GM23338 (cell line): ENCODE data around the gene RAB11FIP3. TPM values are rescaled to one million over a fixed set of nuclear protein-coding genes. Genes with fewer than 3 reads are reported as not detected.

Source experiments
- ATAC-seq: fragments of 200-7000 bp; cut with Tn5 transposase; 3 replicates; pipeline ENCODE4 v1.9.1; 2020
- DNase-seq: peaks from one replicate; pipeline ENCODE4 v3.0.0-alpha.2; 2015; ENCODE audit warnings: low spot score
- H2AFZ ChIP-seq: fragments of 200-600 bp; sonication (generic); 2 replicates; pipeline ENCODE4 v1.8.0; 2016; ENCODE audit warnings: antibody characterized with exemption, mild to moderate bottlenecking, moderate library complexity
- H3F3A ChIP-seq: fragments of 200-600 bp; sonication (generic); replicated peaks from 2 replicates; pipeline ENCODE4 v1.8.0; 2017; ENCODE audit warnings: antibody characterized with exemption, mixed run types, low read depth
- H3K27ac ChIP-seq: fragments of 200-600 bp; sonication (generic); 2 replicates; pipeline ENCODE4 v1.6.1; 2016; ENCODE audit warnings: low read depth
- H3K27me3 ChIP-seq: fragments of 200-600 bp; sonication (generic); 2 replicates; pipeline ENCODE4 v1.8.0; 2016; ENCODE audit warnings: mild to moderate bottlenecking, mixed run types, moderate library complexity; ENCODE audit not compliant: insufficient read depth
- H3K36me3 ChIP-seq: fragments of 200-600 bp; sonication (generic); 2 replicates; pipeline ENCODE4 v1.8.0; 2016; ENCODE audit warnings: mild to moderate bottlenecking; ENCODE audit not compliant: insufficient read depth
- H3K4me1 ChIP-seq: fragments of 200-600 bp; sonication (generic); 2 replicates; pipeline ENCODE4 v1.8.0; 2016; ENCODE audit warnings: mild to moderate bottlenecking, moderate library complexity; ENCODE audit not compliant: insufficient read depth
- H3K4me2 ChIP-seq: fragments of 200-600 bp; sonication (generic); 2 replicates; pipeline ENCODE4 v1.7.1; 2017; ENCODE audit warnings: mixed run types
- H3K4me3 ChIP-seq: fragments of 200-600 bp; sonication (generic); 2 replicates; pipeline ENCODE4 v1.6.1; 2016; ENCODE audit warnings: mixed run types
- H3K79me2 ChIP-seq: fragments of 200-600 bp; sonication (generic); replicated peaks from 2 replicates; pipeline ENCODE4 v1.8.0; 2017; ENCODE audit warnings: mild to moderate bottlenecking; ENCODE audit not compliant: insufficient read depth
- H3K9me2 ChIP-seq: fragments of 200-600 bp; sonication (generic); 2 replicates; pipeline ENCODE4 v1.8.0; 2017; ENCODE audit not compliant: insufficient read depth
- H4K20me1 ChIP-seq: fragments of 200-600 bp; sonication (generic); replicated peaks from 2 replicates; pipeline ENCODE4 v1.8.0; 2017; ENCODE audit warnings: mild to moderate bottlenecking; ENCODE audit not compliant: insufficient read depth
- H3K27ac Mint-ChIP-seq: 2 replicates; pipeline ENCODE4 v1.8.0; 2020; ENCODE audit warnings: inconsistent platforms, mild to moderate bottlenecking, moderate library complexity, mixed read lengths
- H3K27me3 Mint-ChIP-seq: 3 replicates; pipeline ENCODE4 v1.8.0; 2022; ENCODE audit warnings: low read depth, mild to moderate bottlenecking, moderate library complexity, mixed read lengths, inconsistent platforms; ENCODE audit not compliant: insufficient read depth, poor library complexity
- H3K36me3 Mint-ChIP-seq: 3 replicates; pipeline ENCODE4 v1.8.0; 2021; ENCODE audit warnings: low read depth, mild to moderate bottlenecking, inconsistent platforms, moderate library complexity, mixed read lengths
- H3K4me1 Mint-ChIP-seq: 3 replicates; pipeline ENCODE4 v1.8.0; 2020; ENCODE audit warnings: mild to moderate bottlenecking, inconsistent platforms, mixed read lengths
- H3K4me3 Mint-ChIP-seq: 3 replicates; pipeline ENCODE4 v1.8.0; 2021; ENCODE audit warnings: moderate library complexity, mild to moderate bottlenecking, inconsistent platforms, mixed read lengths
- H3K9me3 Mint-ChIP-seq: 3 replicates; pipeline ENCODE4 v1.8.0; 2020; ENCODE audit warnings: moderate library complexity, mild to moderate bottlenecking, inconsistent platforms, mixed read lengths
- CREB1 ChIP-seq: fragments of 250-450 bp; sonication (Bioruptor Pico); IDR thresholded peaks from 2 replicates; pipeline ENCODE4 v1.5.0; 2020; ENCODE audit warnings: low read depth, mild to moderate bottlenecking, moderate library complexity
- EZH2 ChIP-seq: fragments of 200-600 bp; sonication (generic); IDR thresholded peaks from one replicate; pipeline ENCODE4 v1.8.0; 2017; ENCODE audit warnings: antibody characterized with exemption, mild to moderate bottlenecking, low read depth; ENCODE audit not compliant: unreplicated experiment
- EZH2phosphoT487 ChIP-seq: fragments of 200-600 bp; sonication (generic); IDR thresholded peaks from one replicate; pipeline ENCODE4 v1.8.1; 2018; ENCODE audit warnings: antibody characterized with exemption; ENCODE audit not compliant: unreplicated experiment
- JUNB ChIP-seq: IDR thresholded peaks from one replicate; pipeline ENCODE4 v1.6.1; 2016; ENCODE audit warnings: antibody characterized with exemption; ENCODE audit not compliant: unreplicated experiment
- NANOG ChIP-seq: IDR thresholded peaks from 2 replicates; pipeline ENCODE4 v1.6.1; 2016; ENCODE audit warnings: antibody characterized with exemption, borderline replicate concordance
- POLR2AphosphoS5 ChIP-seq: IDR thresholded peaks from 2 replicates; pipeline ENCODE4 v1.6.1; 2016; ENCODE audit warnings: antibody characterized with exemption, low read depth
- STAT1 ChIP-seq: IDR thresholded peaks from one replicate; pipeline ENCODE4 v1.6.1; 2016; ENCODE audit warnings: antibody characterized with exemption; ENCODE audit not compliant: unreplicated experiment
- ZNF114 ChIP-seq: fragments of 250-450 bp; sonication (Bioruptor Pico); IDR thresholded peaks from 2 replicates; pipeline ENCODE4 v1.5.0; 2020; ENCODE audit warnings: mild to moderate bottlenecking, moderate library complexity
- ZNF331 ChIP-seq: fragments of 250-450 bp; sonication (Bioruptor Pico); IDR thresholded peaks from 2 replicates; pipeline ENCODE4 v1.5.0; 2020; ENCODE audit warnings: low read depth, mild to moderate bottlenecking, moderate library complexity
- polyA plus RNA-seq: library from polyadenylated mRNA; unstranded; fragments of >200 nt; fragmentation: Nextera tagmentation; extraction: Ambion mirVana; gene quantifications from 2 replicates; pipeline ENCODE4 v1.2.1, GENCODE V29; 2016
- total RNA-seq: library from RNA; depleted of rRNA; stranded (reverse); fragments of >200 nt; shearing (Covaris generic); gene quantifications from 2 replicates; pipeline ENCODE4 v1.2.3, GENCODE V29; 2014
- TF ChIP-seq, protein P1 (sequence below): IDR thresholded peaks from one replicate; pipeline ENCODE4 v1.6.1; 2018; ENCODE audit warnings: antibody characterized with exemption; ENCODE audit not compliant: unreplicated experiment
- TF ChIP-seq, protein P2 (sequence below), 2 experiments: fragments of 200-600 bp in 1 of 2; sonication (generic) in 1 of 2; conservative IDR thresholded peaks; 2 replicates each; pipeline versions ENCODE4 v1.5.1 to v1.6.1; 2016 to 2017; ENCODE audit warnings: antibody characterized with exemption in 2 of 2, low read depth in 2 of 2, mild to moderate bottlenecking in 2 of 2, moderate library complexity in 1 of 2
- TF ChIP-seq, protein P3 (sequence below): IDR thresholded peaks from 2 replicates; pipeline ENCODE4 v1.6.1; 2016; ENCODE audit warnings: antibody characterized with exemption
- TF ChIP-seq, protein P4 (sequence below): fragments of 250-450 bp; sonication (Bioruptor Pico); IDR thresholded peaks from 2 replicates; pipeline ENCODE4 v1.5.0; 2020; ENCODE audit warnings: mild to moderate bottlenecking, moderate library complexity

The RAB11FIP3 gene
- total and polyA plus RNA-seq, 2 experiments from 2014 or later: 3.2 to 29.2 TPM

DNA sequence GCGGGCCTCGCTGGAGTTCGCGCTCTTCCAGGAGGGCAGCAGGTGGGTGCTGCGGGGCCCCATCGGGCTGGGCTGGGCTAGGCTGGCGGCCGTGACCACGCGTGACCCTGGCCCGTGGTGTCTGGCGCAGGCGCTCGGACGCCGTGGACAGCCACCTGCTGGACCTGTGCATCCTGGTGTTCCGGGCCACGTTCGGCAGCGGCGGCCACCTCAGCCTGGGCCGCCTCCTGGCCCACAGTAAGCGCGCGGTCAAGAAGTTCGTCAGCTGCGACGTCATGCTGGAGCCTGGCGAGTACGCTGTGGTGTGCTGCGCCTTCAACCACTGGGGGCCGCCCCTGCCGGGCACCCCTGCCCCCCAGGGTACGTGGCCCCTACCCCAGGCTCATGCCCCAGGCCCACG, 126.7 kb downstream of the RAB11FIP3 start:
- Histone ChIP-seq H3K27ac (no peak overlapping the region), H4K20me1 (no peaks in the 10 kb centered on the region; the same call in 1 of the 2 replicates), H3K9me2 (no peaks in the 10 kb centered on the region), H3K79me2 (no peaks in the 10 kb centered on the region), H3K36me3 (no peaks in the 10 kb centered on the region), H3F3A (0 out of 2 replicates have a peak, but pooled peaks cover 6% of the 10 kb centered on the region), H3K4me3 (no peak overlapping the region), H3K27me3 (no peaks in the 10 kb centered on the region), H3K4me2 (no peak overlapping the region), H2AFZ (no peak overlapping the region), H3K4me1 (no peaks in the 10 kb centered on the region)
- Mint-ChIP-seq H3K9me3 (no peaks in the 10 kb centered on the region), H3K27me3 (peaks cover 2% of the 10 kb centered on the region), H3K4me3 (no peak overlapping the region), H3K27ac (no peak overlapping the region), H3K4me1 (no peaks in the 10 kb centered on the region), H3K36me3 (peaks cover 3% of the 10 kb centered on the region; the same call in 1 of the 3 replicates)
- TF ChIP-seq ZNF331 (CRISPR knock-in tag) (no peak), EZH2 (no peak), STAT1 (no peak), JUNB (no peak), NANOG (no peak), CREB1 (no peak), EZH2phosphoT487 (no peak), ZNF114 (no peak), POLR2AphosphoS5 (no peak)
- TF ChIP-seq, protein P1, sequence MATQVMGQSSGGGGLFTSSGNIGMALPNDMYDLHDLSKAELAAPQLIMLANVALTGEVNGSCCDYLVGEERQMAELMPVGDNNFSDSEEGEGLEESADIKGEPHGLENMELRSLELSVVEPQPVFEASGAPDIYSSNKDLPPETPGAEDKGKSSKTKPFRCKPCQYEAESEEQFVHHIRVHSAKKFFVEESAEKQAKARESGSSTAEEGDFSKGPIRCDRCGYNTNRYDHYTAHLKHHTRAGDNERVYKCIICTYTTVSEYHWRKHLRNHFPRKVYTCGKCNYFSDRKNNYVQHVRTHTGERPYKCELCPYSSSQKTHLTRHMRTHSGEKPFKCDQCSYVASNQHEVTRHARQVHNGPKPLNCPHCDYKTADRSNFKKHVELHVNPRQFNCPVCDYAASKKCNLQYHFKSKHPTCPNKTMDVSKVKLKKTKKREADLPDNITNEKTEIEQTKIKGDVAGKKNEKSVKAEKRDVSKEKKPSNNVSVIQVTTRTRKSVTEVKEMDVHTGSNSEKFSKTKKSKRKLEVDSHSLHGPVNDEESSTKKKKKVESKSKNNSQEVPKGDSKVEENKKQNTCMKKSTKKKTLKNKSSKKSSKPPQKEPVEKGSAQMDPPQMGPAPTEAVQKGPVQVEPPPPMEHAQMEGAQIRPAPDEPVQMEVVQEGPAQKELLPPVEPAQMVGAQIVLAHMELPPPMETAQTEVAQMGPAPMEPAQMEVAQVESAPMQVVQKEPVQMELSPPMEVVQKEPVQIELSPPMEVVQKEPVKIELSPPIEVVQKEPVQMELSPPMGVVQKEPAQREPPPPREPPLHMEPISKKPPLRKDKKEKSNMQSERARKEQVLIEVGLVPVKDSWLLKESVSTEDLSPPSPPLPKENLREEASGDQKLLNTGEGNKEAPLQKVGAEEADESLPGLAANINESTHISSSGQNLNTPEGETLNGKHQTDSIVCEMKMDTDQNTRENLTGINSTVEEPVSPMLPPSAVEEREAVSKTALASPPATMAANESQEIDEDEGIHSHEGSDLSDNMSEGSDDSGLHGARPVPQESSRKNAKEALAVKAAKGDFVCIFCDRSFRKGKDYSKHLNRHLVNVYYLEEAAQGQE: no peak
- TF ChIP-seq, protein P2, sequence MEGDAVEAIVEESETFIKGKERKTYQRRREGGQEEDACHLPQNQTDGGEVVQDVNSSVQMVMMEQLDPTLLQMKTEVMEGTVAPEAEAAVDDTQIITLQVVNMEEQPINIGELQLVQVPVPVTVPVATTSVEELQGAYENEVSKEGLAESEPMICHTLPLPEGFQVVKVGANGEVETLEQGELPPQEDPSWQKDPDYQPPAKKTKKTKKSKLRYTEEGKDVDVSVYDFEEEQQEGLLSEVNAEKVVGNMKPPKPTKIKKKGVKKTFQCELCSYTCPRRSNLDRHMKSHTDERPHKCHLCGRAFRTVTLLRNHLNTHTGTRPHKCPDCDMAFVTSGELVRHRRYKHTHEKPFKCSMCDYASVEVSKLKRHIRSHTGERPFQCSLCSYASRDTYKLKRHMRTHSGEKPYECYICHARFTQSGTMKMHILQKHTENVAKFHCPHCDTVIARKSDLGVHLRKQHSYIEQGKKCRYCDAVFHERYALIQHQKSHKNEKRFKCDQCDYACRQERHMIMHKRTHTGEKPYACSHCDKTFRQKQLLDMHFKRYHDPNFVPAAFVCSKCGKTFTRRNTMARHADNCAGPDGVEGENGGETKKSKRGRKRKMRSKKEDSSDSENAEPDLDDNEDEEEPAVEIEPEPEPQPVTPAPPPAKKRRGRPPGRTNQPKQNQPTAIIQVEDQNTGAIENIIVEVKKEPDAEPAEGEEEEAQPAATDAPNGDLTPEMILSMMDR (conservative IDR thresholded peaks at IDR 0.05; ENCODE audit: low read depth in 2 of 2): no peak
- TF ChIP-seq, protein P3, sequence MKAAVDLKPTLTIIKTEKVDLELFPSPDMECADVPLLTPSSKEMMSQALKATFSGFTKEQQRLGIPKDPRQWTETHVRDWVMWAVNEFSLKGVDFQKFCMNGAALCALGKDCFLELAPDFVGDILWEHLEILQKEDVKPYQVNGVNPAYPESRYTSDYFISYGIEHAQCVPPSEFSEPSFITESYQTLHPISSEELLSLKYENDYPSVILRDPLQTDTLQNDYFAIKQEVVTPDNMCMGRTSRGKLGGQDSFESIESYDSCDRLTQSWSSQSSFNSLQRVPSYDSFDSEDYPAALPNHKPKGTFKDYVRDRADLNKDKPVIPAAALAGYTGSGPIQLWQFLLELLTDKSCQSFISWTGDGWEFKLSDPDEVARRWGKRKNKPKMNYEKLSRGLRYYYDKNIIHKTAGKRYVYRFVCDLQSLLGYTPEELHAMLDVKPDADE: no peak
- TF ChIP-seq, protein P4, sequence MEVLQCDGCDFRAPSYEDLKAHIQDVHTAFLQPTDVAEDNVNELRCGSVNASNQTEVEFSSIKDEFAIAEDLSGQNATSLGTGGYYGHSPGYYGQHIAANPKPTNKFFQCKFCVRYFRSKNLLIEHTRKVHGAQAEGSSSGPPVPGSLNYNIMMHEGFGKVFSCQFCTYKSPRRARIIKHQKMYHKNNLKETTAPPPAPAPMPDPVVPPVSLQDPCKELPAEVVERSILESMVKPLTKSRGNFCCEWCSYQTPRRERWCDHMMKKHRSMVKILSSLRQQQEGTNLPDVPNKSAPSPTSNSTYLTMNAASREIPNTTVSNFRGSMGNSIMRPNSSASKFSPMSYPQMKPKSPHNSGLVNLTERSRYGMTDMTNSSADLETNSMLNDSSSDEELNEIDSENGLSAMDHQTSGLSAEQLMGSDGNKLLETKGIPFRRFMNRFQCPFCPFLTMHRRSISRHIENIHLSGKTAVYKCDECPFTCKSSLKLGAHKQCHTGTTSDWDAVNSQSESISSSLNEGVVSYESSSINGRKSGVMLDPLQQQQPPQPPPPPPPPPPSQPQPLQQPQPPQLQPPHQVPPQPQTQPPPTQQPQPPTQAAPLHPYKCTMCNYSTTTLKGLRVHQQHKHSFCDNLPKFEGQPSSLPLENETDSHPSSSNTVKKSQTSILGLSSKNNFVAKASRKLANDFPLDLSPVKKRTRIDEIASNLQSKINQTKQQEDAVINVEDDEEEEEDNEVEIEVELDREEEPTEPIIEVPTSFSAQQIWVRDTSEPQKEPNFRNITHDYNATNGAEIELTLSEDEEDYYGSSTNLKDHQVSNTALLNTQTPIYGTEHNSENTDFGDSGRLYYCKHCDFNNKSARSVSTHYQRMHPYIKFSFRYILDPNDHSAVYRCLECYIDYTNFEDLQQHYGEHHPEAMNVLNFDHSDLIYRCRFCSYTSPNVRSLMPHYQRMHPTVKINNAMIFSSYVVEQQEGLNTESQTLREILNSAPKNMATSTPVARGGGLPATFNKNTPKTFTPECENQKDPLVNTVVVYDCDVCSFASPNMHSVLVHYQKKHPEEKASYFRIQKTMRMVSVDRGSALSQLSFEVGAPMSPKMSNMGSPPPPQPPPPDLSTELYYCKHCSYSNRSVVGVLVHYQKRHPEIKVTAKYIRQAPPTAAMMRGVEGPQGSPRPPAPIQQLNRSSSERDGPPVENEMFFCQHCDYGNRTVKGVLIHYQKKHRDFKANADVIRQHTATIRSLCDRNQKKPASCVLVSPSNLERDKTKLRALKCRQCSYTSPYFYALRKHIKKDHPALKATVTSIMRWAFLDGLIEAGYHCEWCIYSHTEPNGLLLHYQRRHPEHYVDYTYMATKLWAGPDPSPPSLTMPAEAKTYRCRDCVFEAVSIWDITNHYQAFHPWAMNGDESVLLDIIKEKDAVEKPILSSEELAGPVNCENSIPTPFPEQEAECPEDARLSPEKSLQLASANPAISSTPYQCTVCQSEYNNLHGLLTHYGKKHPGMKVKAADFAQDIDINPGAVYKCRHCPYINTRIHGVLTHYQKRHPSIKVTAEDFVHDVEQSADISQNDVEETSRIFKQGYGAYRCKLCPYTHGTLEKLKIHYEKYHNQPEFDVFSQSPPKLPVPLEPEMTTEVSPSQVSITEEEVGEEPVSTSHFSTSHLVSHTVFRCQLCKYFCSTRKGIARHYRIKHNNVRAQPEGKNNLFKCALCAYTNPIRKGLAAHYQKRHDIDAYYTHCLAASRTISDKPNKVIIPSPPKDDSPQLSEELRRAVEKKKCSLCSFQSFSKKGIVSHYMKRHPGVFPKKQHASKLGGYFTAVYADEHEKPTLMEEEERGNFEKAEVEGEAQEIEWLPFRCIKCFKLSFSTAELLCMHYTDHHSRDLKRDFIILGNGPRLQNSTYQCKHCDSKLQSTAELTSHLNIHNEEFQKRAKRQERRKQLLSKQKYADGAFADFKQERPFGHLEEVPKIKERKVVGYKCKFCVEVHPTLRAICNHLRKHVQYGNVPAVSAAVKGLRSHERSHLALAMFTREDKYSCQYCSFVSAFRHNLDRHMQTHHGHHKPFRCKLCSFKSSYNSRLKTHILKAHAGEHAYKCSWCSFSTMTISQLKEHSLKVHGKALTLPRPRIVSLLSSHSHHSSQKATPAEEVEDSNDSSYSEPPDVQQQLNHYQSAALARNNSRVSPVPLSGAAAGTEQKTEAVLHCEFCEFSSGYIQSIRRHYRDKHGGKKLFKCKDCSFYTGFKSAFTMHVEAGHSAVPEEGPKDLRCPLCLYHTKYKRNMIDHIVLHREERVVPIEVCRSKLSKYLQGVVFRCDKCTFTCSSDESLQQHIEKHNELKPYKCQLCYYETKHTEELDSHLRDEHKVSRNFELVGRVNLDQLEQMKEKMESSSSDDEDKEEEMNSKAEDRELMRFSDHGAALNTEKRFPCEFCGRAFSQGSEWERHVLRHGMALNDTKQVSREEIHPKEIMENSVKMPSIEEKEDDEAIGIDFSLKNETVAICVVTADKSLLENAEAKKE (CRISPR knock-in tag): no peak
- ATAC-seq: no peak
- DNase-seq: no peak
